ENCODE results near the gene VPS16.
"Not testable (repeated sequence)": the region's sequence is repeated elsewhere in the genome, so short reads cannot be mapped to it uniquely, and the experiment has no call there.

The VPS16 gene

GRCh38 chr20:2872459-2873009, 32.0 kb downstream of the VPS16 start:
- DNase-seq, result peak; percentile 63

- DNase-seq, result peak; percentile 95
Observed at GRCh38 chr20:2873010-2873746, 32.6 kb downstream of the VPS16 start, which contains the start of gene PTPRA. Gene PTPRA, plus strand, starts transcription at chr20:2873481. Its CDS starts 90,797 bp downstream, at chr20:2964278.

GRCh38 chr20:2873747-2874041, 33.1 kb downstream of the VPS16 start:
- DNase-seq, result peak; percentile 86

GRCh38 chr20:2874456-2874855, 33.9 kb downstream of the VPS16 start:
- no peak for DNase-seq

- no peak for DNase-seq
Observed at GRCh38 chr20:2875690-2876203, 35.2 kb downstream of the VPS16 start.

- no peak for DNase-seq
Observed at GRCh38 chr20:2878515-2878914, 38.0 kb downstream of the VPS16 start.

- DNase-seq, result peak; percentile 47
Observed at GRCh38 chr20:2879146-2879545, 38.6 kb downstream of the VPS16 start.

GRCh38 chr20:2880650-2881049, 40.1 kb downstream of the VPS16 start:
- no peak for DNase-seq

- DNase-seq, result no peak
Observed at GRCh38 chr20:2883726-2884637, 43.4 kb downstream of the VPS16 start.

GRCh38 chr20:2887715-2888114, 47.2 kb downstream of the VPS16 start:
- DNase-seq, result no peak

- DNase-seq, result no peak
Observed at GRCh38 chr20:2888224-2888955, 47.8 kb downstream of the VPS16 start.

GRCh38 chr20:2889209-2889608, 48.7 kb downstream of the VPS16 start:
- no peak for DNase-seq

- no peak for DNase-seq
Observed at GRCh38 chr20:2889797-2890196, 49.3 kb downstream of the VPS16 start.

- DNase-seq, result no peak
Observed at GRCh38 chr20:2890742-2891141, 50.2 kb downstream of the VPS16 start.

- no peak for DNase-seq
Observed at GRCh38 chr20:2891343-2891742, 50.8 kb downstream of the VPS16 start.

- no peak for DNase-seq
Observed at GRCh38 chr20:2892376-2892775, 51.8 kb downstream of the VPS16 start.

GRCh38 chr20:2894221-2894620, 53.7 kb downstream of the VPS16 start:
- no peak for DNase-seq

- not testable (repeated sequence) for DNase-seq
Observed at GRCh38 chr20:2895154-2895553, 54.6 kb downstream of the VPS16 start.

- no peak for DNase-seq
Observed at GRCh38 chr20:2899243-2899642, 58.7 kb downstream of the VPS16 start.

GRCh38 chr20:2900845-2901592, 60.5 kb downstream of the VPS16 start:
- no peak for DNase-seq

- peak; percentile 34 for DNase-seq
Observed at GRCh38 chr20:2902291-2902690, 61.7 kb downstream of the VPS16 start.

GRCh38 chr20:2902818-2903217, 62.3 kb downstream of the VPS16 start:
- DNase-seq, result no peak

All from right hindlimb (tissue), 1 donor.